Stimulated activated CD8-positive, alpha-beta memory T cell treated with anti-CD3 and anti-CD28 coated beads, Interleukin-4, amount 100 ng/mL, for 24 hours (primary cell): ENCODE data around the gene MAP3K13.

Source experiments
- DNase-seq: peaks from one replicate; pipeline ENCODE4 v3.0.0-alpha.2; 2020; ENCODE audit warnings: low read depth

MAP3K13 gene

DNA sequence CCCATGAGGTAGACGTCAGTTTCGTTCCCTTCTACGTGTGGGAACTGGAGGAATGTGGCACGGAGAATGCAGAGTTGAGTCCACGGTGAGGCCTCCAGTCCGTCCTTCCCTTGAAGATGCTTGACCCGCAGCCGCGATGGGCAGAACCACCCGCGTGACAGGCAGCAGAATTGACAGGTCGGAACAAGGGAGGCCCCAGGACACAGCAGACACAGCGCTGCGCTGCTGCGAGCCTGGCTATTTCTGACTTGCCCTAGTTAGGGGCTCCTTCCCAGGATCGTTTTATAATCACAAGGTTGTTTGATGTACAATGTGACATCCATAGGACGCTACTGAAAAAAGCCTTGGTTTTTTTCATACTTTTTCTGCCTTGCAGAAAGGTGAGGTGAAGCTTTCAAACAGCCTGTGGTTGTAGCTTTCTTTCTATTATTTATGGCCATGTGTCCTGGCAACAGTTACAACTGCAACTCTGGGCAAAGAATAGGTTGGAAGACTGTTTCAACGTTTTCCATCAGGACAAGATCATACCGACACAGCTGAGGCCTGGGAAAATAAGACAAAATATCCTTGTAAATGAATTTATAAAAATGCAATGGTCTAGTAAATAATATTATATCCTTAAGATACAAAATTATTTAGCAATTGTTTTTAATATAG, 145.5 kb downstream of the MAP3K13 start:
- no peak for DNase-seq

DNA sequence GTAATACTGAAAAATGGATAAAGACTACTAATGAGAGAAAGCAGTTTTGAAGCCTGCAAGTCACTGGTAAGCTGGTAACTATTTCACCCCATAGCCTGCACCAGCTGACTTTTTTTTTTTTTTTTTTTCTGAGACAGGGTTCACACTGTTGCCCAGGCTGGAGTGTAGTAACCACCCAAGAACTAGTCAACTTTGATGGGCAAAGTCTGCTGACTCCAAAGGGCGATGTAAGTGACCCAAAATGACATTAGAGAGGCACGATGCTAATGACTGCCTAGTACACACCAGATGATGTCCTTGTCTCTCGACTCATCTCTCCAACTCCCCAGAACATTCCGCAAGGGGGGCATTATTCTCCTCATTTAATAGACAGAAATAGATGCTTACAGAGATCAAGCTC, 148.8 kb downstream of the MAP3K13 start:
- no peak for DNase-seq

DNA sequence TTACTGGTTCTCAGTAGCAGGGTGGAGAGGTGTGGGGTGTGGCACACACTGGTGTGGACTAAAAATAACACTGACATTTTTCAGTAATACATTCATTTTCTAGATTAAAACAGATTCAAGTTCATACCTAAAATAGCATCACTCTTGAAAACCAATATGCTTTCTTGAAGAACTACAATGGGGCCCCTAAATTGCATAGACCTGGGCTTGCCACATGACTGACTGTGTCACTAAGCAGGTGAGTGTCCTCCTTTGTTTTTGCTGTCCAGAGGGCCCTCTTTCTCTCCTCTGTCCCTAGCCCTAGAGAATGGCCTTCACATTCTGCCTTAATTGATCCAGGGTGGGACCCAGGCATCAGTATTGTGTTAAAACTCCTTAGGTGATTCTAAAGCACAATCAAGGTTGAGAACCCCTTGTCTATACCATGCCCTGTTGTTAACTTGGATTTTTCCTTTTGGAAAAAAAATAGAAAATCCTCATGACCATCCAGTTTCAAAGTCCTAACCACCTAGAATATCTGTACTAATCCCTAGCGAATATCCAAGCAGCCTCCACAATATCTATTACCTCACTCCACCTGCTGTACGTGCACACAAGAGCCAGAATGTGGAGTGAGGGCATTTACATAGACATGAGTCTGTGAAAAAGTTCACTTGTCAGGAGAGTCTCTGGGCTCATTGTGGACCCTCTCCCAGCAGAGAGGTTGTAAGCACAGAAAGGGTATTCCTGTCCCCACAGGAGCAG, 154.6 kb downstream of the MAP3K13 start:
- DNase-seq: no peak

DNA sequence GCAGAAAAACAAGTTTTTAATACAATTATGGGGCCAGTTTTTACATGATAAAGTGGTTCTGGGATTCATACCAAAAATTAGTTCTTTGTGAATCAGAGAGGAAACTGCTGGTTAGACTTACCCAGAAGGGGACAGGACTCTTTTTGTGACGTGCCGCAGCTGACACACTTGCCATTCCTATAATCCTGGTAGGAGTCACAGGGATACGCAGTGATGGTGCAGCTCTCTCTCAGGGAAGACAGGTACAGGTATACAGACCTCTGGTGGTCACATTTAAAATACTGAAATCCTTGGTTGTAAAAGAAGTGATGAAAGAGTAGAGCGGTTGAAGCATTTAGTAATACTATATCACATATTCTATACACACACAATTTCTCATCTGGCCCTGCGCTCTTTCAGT, 156.1 kb downstream of the MAP3K13 start:
- no peak for DNase-seq

DNA sequence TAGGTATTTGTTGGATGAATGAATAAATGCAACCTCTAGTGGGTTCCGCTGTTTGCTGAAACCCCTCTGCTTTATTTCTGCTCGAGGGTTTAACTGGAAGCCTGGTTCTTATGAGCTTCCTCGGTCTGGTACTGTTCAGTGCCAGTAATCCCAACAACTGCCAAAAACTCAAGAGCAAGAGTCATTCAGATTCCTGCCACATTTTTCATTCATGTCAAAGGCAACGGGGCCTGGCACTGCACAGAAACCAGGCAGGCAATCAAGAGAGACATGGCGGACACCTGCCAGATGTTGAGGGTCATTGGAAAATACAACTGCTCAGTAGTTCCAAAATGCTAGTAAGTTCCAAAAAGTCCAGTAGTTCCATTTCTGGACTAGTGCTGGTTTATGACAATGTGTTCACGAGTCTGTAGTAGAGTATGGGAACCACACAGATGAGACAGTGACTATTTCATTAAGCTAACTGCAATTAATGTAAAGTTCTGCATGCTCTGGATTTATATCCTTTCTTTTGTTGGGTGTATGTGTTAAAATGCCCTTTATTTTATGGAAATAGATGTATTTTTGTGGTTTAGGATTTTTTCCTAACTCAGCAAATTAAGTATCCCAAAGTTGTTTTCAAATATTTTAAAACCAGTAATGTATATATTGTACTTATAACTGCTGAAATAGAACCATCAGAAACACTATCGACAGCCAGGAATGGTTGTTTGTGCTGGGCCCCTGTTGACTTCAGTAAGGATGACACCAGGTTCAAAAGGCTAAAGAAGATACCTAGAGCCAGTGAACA, 158.6 kb downstream of the MAP3K13 start:
- DNase-seq: no peak

DNA sequence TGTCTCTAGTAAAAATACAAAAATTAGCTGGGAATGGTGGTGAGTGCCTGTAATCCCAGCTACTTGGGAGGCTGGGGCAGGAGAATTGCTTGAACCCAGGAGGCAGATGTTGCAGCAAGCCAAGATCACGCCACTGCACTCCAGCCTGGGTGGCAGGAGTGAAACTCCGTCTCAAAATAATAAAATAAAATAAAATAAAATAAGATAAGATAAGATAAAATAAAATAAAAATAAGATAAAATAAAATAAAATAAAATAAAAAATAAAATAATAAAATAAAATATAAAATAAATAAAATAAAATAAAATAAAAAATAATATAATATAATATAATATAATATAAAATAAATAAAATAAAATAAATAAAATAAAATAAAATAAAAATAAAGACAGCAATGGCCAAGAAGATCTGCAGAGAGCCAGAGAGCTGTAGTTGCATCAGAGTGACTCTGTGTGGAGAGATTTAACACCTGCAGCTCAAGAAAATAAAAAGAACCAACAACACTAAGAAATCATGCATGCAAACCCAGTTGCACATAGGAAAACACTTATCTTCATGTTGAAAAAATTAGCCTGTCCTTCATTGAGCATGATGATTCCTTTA, 163.5 kb downstream of the MAP3K13 start:
- DNase-seq: no peak

DNA sequence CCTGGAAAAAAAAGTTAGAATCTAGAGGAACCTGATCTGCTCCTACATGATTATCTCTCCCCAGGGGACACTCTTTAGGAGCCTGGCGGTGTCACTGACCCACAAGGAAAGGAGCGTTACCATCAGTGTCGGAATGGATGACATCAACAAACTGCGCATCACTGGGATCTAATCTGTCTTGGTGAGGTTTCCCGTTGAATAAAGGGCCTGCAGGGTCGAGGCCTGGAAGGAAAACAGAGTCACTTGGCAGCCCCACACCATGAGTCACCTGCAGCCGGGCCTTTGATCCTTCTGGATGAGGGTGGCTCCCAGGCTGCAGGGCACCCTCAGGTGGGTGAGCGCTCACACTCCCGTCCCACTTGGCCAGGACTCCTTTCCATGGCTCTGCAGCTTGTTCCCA, 164.4 kb downstream of the MAP3K13 start:
- DNase-seq: no peak

DNA sequence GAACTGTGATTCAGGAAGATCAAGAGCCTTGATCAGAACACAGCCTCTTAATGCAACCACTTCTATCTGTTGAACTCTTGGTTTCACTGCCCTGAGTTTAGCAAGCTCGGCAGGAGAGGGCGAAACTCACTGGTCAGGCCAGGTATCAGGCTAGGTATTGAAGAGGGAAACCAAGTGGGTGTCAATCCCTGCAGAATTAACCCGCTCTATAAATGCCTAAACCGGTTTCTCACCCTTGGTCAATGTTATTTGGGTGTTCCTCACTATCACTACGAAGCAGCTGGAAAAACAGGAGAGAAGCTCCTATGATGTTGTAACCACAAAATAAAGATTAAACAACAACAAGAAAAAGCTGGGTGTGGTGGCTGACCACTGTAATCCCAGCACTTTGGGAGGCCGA, 165.6 kb downstream of the MAP3K13 start:
- DNase-seq: no peak

DNA sequence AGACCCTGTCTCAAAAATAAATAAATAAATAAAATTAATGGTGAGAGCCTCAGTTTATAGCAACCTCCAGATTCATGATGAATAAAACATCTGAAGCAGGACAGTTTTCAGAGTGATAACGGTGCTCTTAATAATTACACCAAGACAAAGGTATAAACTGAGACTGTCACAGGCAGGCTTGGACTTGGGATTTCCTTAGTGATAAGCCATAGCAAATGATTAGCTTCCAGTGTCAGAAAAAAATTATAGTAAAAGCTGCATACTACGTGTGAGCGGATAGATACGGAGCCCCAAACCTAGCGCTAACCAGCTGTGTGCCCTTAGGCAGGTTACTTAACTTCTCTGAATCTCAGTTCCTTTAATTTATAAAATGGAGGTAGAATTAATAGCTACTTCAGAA, 167.9 kb downstream of the MAP3K13 start:
- DNase-seq: no peak

DNA sequence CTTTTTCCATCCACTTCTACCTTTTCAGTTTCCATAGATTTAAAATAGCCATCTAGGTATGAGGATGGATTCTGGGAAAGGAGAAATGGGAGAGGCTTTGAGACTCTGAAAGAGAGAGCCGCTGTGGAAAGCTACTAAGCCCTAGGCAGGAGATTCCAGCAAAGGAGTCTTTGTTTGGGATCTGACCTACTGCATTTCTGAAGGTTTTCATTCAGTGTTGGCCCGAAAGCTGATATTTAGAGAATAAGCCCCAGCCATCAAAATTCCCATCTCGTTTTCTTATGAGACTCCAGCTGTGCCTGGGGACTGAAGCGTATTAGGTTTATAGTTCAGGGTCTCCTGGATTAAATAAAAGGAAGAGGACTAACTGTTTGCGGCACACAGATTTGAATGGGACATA, 170.0 kb downstream of the MAP3K13 start:
- DNase-seq: no peak

DNA sequence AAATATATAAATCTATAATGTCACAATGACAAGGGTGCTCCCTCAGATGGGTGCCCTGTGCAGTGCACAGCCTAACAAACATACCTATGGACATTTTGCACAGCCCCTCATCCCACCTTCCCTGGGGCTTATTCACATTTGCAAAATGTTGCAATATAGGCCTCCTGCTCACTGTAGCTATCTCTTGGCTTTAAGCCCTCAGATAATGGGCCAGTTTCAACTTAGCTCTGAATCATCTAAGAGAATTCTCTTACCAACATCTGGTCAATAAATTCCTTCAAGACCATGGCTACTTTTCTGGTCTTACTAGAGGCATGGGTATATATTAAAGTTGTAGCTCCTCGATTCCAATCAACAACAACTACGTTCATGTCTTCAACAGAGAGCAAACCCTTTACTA, 171.6 kb downstream of the MAP3K13 start:
- DNase-seq: no peak

DNA sequence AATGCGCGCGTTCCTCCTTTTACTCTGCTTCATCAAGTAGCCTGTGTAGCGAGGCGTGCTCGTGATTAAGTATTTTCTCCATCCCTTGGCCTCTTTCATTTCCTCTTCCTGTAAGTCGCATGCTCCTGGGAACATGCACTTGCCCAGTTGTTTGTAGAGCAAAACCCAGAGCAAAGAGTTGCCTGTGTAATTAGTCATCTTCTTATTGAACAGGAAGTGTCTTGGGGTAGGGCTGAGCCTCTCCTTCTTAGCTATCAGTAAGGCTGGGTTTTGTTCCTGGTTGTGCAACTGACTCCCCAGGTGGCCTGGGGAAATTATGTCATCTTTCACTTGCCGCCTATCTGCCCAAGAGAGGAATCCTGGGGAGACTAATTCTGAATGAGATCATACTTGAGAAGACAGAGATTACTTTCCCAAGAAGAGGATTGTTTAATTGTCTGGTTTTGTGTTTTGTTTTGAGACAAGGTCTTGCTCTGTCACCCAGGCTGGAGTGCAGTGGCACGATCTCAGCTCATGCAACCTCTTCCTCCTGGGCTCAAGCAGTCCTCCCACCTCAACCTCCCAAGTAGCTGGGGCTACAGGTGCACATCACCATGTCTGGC, 174.5 kb downstream of the MAP3K13 start:
- no peak for DNase-seq
